Peyer's patch (tissue), 4 donors: ENCODE measurements around the gene INTS6. TPM values are rescaled to one million over a fixed set of nuclear protein-coding genes. Genes with fewer than 3 reads are reported as not detected.
A peak's percentile ranks its signal among the peaks of the same experiment; 100 is the strongest.

Experiments
- DNase-seq, 3 donors: peaks; one replicate each; pipeline ENCODE4 v3.0.0-alpha.2; 2017 to 2019
- H3K27ac ChIP-seq, 4 donors: fragments of 200-600 bp; sonication (generic); one replicate each; pipeline ENCODE4 v1.5.1; 2016 to 2019
- H3K27me3 ChIP-seq, 2 donors: fragments of 200-600 bp; sonication (generic); one replicate each; pipeline ENCODE4 v1.5.1; 2019
- H3K36me3 ChIP-seq, 3 donors: fragments of 200-600 bp; sonication (generic); one replicate each; pipeline ENCODE4 v1.5.1; 2016 to 2019
- H3K4me1 ChIP-seq, 4 donors: fragments of 200-600 bp; sonication (generic); one replicate each; pipeline ENCODE4 v1.5.1; 2016 to 2019
- H3K4me3 ChIP-seq, 4 donors: fragments of 200-600 bp; sonication (generic); 1 replicate in 3 of 4; 2 replicates in 1 of 4; pipeline ENCODE4 v1.5.1; 2016 to 2019; ENCODE audit warnings: mild to moderate bottlenecking in 1 of 4
- H3K9me3 ChIP-seq, 4 donors: fragments of 200-600 bp; sonication (generic); one replicate each; pipeline ENCODE4 v1.5.1; 2016 to 2019; ENCODE audit warnings: mild to moderate bottlenecking in 1 of 4
- CTCF ChIP-seq, 6 experiments: fragments of 450-650 bp in 4 of 6; fragments of 200-600 bp in 2 of 6; sonication (generic) in 1 of 6; IDR thresholded peaks; one replicate each; pipeline ENCODE4 v1.5.1; 2017 to 2019; ENCODE audit warnings: antibody characterized with exemption in 6 of 6, mild to moderate bottlenecking in 3 of 6, moderate library complexity in 1 of 6
- POLR2A ChIP-seq, 2 donors: fragments of 450-650 bp; IDR thresholded peaks; one replicate each; pipeline ENCODE4 v1.5.1; 2017; ENCODE audit warnings: antibody characterized with exemption in 2 of 2, mild to moderate bottlenecking in 2 of 2, moderate library complexity in 2 of 2
- total RNA-seq, 4 donors: library from RNA; depleted of rRNA; stranded (reverse); fragments of >200 nt; gene quantifications; one replicate each; pipeline ENCODE4 v1.1.0, GENCODE V29; 2016

The INTS6 gene
- total RNA-seq, 4 donors from 2014 or later: 28.9 to 46.4 (median 33.5) TPM

- TF ChIP-seq POLR2A (IDR thresholded peaks at IDR 0.05) (no peak), CTCF (IDR thresholded peaks at IDR 0.05) (no peak)
- DNase-seq: peak in 2 of 3 donors; percentile 25 to 64
Measured at GRCh38 chr13:51453959-51454703, 1.3 kb upstream of the INTS6 start.

GRCh38 chr13:51453207-51453958, 547 bp upstream of the INTS6 start:
- TF ChIP-seq POLR2A (IDR thresholded peaks at IDR 0.05) (peak; percentile 28 to 74), CTCF (IDR thresholded peaks at IDR 0.05) (peak in 2 of 6 experiments; percentile 2)
- Histone ChIP-seq H3K4me1 (peaks cover 0 to 21% (median 9%) of the 10 kb centered on the region in 4 donors), H3K4me3 (peak overlapping the region; percentile 69 to 86 (median 74)), H3K27me3 (no peaks in the 10 kb centered on the region), H3K36me3 (peaks cover 0 to 23% (median 0%) of the 10 kb centered on the region in 3 donors), H3K27ac (peak overlapping the region; percentile 97 to 100 (median 99)), H3K9me3 (no peaks in the 10 kb centered on the region)
- DNase-seq: peak; percentile 80 to 94 (median 93)

More at GRCh38 chr13:51453959-51454703, 1.3 kb upstream of the INTS6 start:
- H3K9me3 ChIP-seq: no peaks in the 10 kb centered on the region
- H3K27me3 ChIP-seq: no peaks in the 10 kb centered on the region
- peaks cover 0 to 21% (median 9%) of the 10 kb centered on the region in 4 donors for H3K4me1 ChIP-seq
- H3K4me3 ChIP-seq: peak overlapping the region; percentile 69 to 86 (median 74)
- peak overlapping the region; percentile 97 to 100 (median 99) for H3K27ac ChIP-seq
- peaks cover 0 to 22% (median 0%) of the 10 kb centered on the region in 3 donors for H3K36me3 ChIP-seq

DNA sequence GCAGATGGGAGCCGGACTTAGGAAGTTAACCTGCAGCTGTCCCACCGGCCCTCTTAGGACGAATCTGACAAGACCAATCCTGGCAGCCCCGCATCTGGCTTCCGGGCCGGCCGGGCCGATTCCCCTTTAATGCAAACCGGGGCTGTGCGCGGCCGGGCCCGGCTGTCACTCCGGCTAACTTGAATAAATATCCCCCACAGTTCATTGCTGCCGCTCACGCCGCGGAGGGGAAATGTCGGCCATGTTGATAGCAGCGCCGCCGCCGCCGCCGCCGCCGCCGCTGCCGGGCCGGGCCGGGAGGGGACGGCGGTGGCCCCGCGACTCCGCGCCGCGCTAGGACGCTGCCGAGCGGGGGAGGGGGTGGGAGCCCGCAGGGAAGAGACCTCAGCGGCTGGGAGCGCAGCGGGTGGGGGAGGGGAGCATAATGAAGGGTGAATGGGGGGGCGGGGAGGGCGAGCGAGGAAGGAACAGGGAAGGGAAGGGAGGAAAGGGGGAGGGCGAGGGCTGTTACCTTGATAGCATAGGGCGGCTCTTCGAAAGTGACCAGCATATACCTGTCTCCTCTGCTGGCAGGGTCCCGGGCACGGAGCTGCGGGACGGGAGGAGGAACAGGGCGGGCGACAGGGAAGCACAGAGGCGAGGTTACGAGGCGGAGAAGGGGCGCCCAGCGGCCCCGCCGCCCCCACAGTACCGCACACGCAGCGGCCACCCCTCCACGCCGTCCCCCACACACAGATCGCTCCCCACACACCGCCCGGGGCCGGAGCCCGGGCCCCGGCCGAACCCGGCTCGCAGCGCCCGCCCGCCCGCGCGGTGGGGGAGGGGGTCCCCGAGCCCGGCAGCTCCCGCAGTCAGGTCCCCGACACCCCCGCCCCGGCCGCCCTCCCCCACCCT, 1.1 kb downstream of the INTS6 start:
- peaks cover 0 to 21% (median 9%) of the 10 kb centered on the region in 4 donors for H3K4me1 ChIP-seq

DNA sequence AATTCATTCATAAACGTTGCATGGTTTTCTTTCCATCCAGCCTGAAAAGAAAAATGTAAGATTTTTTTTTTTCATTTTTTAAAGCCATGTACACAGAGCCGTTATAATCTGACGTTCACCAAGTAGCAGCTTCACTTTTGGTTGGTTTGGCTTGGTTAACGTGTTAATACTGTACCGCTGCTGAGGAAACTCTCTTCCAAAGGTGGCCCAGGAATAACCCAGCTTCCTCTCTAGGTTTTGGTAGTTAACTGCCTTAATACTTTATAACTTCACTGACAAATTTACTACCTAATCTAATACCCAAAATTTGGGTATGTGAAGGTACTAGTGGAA, 1.7 kb downstream of the INTS6 start:
- DNase-seq: peak in 1 of 3 donors; percentile 43
- H3K4me3 ChIP-seq: peak overlapping the region; percentile 86 to 99 (median 92)
- peaks cover 0 to 23% (median 0%) of the 10 kb centered on the region in 3 donors for H3K36me3 ChIP-seq
- peak overlapping the region; percentile 99 to 100 (median 100) for H3K27ac ChIP-seq
- no peaks in the 10 kb centered on the region for H3K27me3 ChIP-seq
- H3K4me1 ChIP-seq: peaks cover 0 to 21% (median 9%) of the 10 kb centered on the region in 4 donors
- no peak for TF ChIP-seq CTCF (IDR thresholded peaks at IDR 0.05)
- no peak for TF ChIP-seq POLR2A (IDR thresholded peaks at IDR 0.05)
- no peaks in the 10 kb centered on the region for H3K9me3 ChIP-seq

More for the DNA sequence above, 1.1 kb downstream of the INTS6 start:
- Histone ChIP-seq H3K27me3 (no peaks in the 10 kb centered on the region), H3K36me3 (peaks cover 0 to 23% (median 0%) of the 10 kb centered on the region in 3 donors), H3K27ac (peak overlapping the region; percentile 99 to 100 (median 100)), H3K9me3 (no peaks in the 10 kb centered on the region), H3K4me3 (peak overlapping the region; percentile 86 to 99 (median 92))
- TF ChIP-seq POLR2A (IDR thresholded peaks at IDR 0.05): peak; percentile 36 to 64
- no peak for TF ChIP-seq CTCF (IDR thresholded peaks at IDR 0.05)
- peak; percentile 83 to 94 (median 90) for DNase-seq

DNA sequence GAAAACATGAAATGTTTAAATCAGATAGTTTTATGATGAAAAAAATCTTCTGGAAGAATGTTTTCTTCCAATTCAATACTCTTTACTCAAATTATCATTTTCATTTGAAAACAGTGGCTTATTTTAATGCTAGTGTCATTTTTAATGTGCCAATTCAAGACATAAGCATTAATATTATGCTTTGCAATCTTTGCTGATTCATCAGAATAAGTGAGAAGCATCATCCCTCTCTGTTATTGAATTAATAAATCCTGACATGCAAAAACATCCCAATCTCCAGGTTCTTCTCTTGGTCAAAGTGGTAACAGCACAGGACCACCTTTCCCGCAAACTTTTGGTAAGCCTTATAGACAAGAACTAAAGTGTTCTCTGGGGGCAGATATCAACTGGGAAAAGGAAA, 3.8 kb downstream of the INTS6 start:
- Histone ChIP-seq H3K9me3 (no peaks in the 10 kb centered on the region), H3K36me3 (peaks cover 0 to 12% (median 0%) of the 10 kb centered on the region in 3 donors), H3K4me3 (no peak overlapping the region), H3K27me3 (no peaks in the 10 kb centered on the region), H3K4me1 (peaks cover 0 to 11% (median 5%) of the 10 kb centered on the region in 4 donors), H3K27ac (no peak overlapping the region)
- TF ChIP-seq POLR2A (IDR thresholded peaks at IDR 0.05) (no peak), CTCF (IDR thresholded peaks at IDR 0.05) (no peak)
- DNase-seq: no peak
